Liver (tissue), 3 donors: ENCODE measurements around the gene RSPRY1.

Source experiments
- ATF3 ChIP-seq: IDR thresholded peaks from 2 replicates; pipeline ENCODE4 v1.6.1; 2016; ENCODE audit warnings: antibody characterized with exemption
- CTCF ChIP-seq: fragments of 150-350 bp; IDR thresholded peaks from 2 replicates; pipeline ENCODE4 v1.5.1; 2017; ENCODE audit warnings: improper control_type of control experiment, low read depth, low read length; ENCODE audit not compliant: missing input control
- EGR1 ChIP-seq, 2 donors: IDR thresholded peaks; 2 replicates each; pipeline ENCODE4 v1.6.1; 2016 to 2018; ENCODE audit warnings: antibody characterized with exemption in 2 of 2, low read depth in 2 of 2
- FOXA1 ChIP-seq: IDR thresholded peaks from 2 replicates; pipeline ENCODE4 v1.6.1; 2016; ENCODE audit warnings: antibody characterized with exemption
- JUND ChIP-seq, 2 donors: IDR thresholded peaks; 2 replicates each; pipeline ENCODE4 v1.6.1; 2016; ENCODE audit warnings: antibody characterized with exemption in 2 of 2
- MAX ChIP-seq: IDR thresholded peaks from 2 replicates; pipeline ENCODE4 v1.6.1; 2016; ENCODE audit warnings: antibody characterized with exemption
- RAD21 ChIP-seq, 2 donors: IDR thresholded peaks; 2 replicates each; pipeline ENCODE4 v1.6.1; 2016; ENCODE audit warnings: antibody characterized with exemption in 2 of 2, mild to moderate bottlenecking in 2 of 2
- TAF1 ChIP-seq: conservative IDR thresholded peaks from 2 replicates; pipeline ENCODE4 v1.6.1; 2016; ENCODE audit warnings: antibody characterized with exemption, mild to moderate bottlenecking
- YY1 ChIP-seq: IDR thresholded peaks from 2 replicates; pipeline ENCODE4 v1.6.1; 2016; ENCODE audit warnings: antibody characterized with exemption, mild to moderate bottlenecking
- donor health status: healthy.
- donor health status: healthy.

- TF ChIP-seq JUND (IDR thresholded peaks at IDR 0.05): no peak
- no peak for TF ChIP-seq YY1
- TF ChIP-seq FOXA1: no peak
- TF ChIP-seq ATF3: no peak
- no peak for TF ChIP-seq CTCF
- no peak for TF ChIP-seq RAD21 (IDR thresholded peaks at IDR 0.05)
- no peak for TF ChIP-seq TAF1
- TF ChIP-seq EGR1 (IDR thresholded peaks at IDR 0.05; ENCODE audit: low read depth in 2 of 2): no peak
- TF ChIP-seq MAX: no peak
These were observed 6.8 kb downstream of the RSPRY1 start for GRCh38 chr16:57192720-57193486.
